NK-92 (cell line): ENCODE measurements around the gene PROK1.

Experiments
- DNase-seq: peaks from one replicate; lab custom pipeline; 2025; ENCODE audit not compliant: unreplicated experiment; lab: John Stamatoyannopoulos, UW

PROK1 gene

GRCh38 chr1:110464340-110464739 lies 13.4 kb downstream of the PROK1 start:
- no peak for DNase-seq

GRCh38 chr1:110465038-110465813 lies 14.3 kb downstream of the PROK1 start:
- no peak for DNase-seq

- no peak for DNase-seq
Measured at GRCh38 chr1:110465814-110466380, 14.9 kb downstream of the PROK1 start.

GRCh38 chr1:110466646-110467280 lies 15.8 kb downstream of the PROK1 start:
- DNase-seq: no peak

GRCh38 chr1:110471131-110471530 lies 20.2 kb downstream of the PROK1 start:
- DNase-seq: no peak

GRCh38 chr1:110472546-110472945 lies 21.6 kb downstream of the PROK1 start:
- no peak for DNase-seq

- DNase-seq: no peak
Measured at GRCh38 chr1:110474444-110474843, 23.5 kb downstream of the PROK1 start.

GRCh38 chr1:110475362-110476027 lies 24.5 kb downstream of the PROK1 start:
- no peak for DNase-seq

- DNase-seq: no peak
Measured at GRCh38 chr1:110476028-110476765, 25.2 kb downstream of the PROK1 start.

GRCh38 chr1:110477041-110477440 lies 26.1 kb downstream of the PROK1 start:
- no peak for DNase-seq

- DNase-seq: no peak
Measured at GRCh38 chr1:110477445-110477957, 26.6 kb downstream of the PROK1 start.

- DNase-seq: no peak
Measured at GRCh38 chr1:110477967-110478640, 27.2 kb downstream of the PROK1 start.

- no peak for DNase-seq
Measured at GRCh38 chr1:110478886-110479285, 27.9 kb downstream of the PROK1 start.

- DNase-seq: no peak
Measured at GRCh38 chr1:110480356-110481096, 29.6 kb downstream of the PROK1 start.

GRCh38 chr1:110481968-110482623 lies 31.1 kb downstream of the PROK1 start:
- DNase-seq: no peak

GRCh38 chr1:110482662-110483307 lies 31.8 kb downstream of the PROK1 start:
- no peak for DNase-seq

GRCh38 chr1:110483308-110483685 lies 32.3 kb downstream of the PROK1 start:
- DNase-seq: no peak

- no peak for DNase-seq
Measured at GRCh38 chr1:110484801-110485200, 33.9 kb downstream of the PROK1 start.

GRCh38 chr1:110485725-110486124 lies 34.8 kb downstream of the PROK1 start:
- no peak for DNase-seq
